Lower leg skin (tissue), 3 donors: ENCODE results near the gene CSMD2.

Source experiments
- CTCF ChIP-seq, 3 donors: fragments of 450-650 bp; IDR thresholded peaks; one replicate each; pipeline ENCODE4 v1.5.1; 2016; ENCODE audit warnings: antibody characterized with exemption in 3 of 3, mild to moderate bottlenecking in 3 of 3, moderate library complexity in 2 of 3
- POLR2A ChIP-seq, 2 donors: fragments of 450-650 bp; IDR thresholded peaks; one replicate each; pipeline ENCODE4 v1.6.1; 2016 to 2017; ENCODE audit warnings: antibody characterized with exemption in 2 of 2, mild to moderate bottlenecking in 1 of 2, moderate library complexity in 1 of 2

- TF ChIP-seq POLR2A (IDR thresholded peaks at IDR 0.05) (no peak), CTCF (IDR thresholded peaks at IDR 0.05) (no peak)
Measured at GRCh38 chr1:33578557-33579448, 586.2 kb downstream of the CSMD2 start.
